A673 (cell line): ENCODE data around the gene LAPTM4A.

Experiments
- CTCF ChIP-seq: fragments of 300-800, 200-600 bp; sonication (generic); conservative IDR thresholded peaks from 2 replicates; pipeline ENCODE4 v1.5.1; 2017; ENCODE audit warnings: low read depth, mild to moderate bottlenecking, antibody characterized with exemption, low read length, moderate library complexity, mixed read lengths
- EZH2 ChIP-seq: fragments of 200-600 bp; sonication (generic); IDR thresholded peaks from 2 replicates; pipeline ENCODE4 v1.6.1; 2017; ENCODE audit warnings: borderline replicate concordance, low read depth, mild to moderate bottlenecking, mixed read lengths, antibody characterized with exemption, low read length; ENCODE audit not compliant: poor library complexity, severe bottlenecking

GRCh38 chr2:20091305-20091991 is 40.0 kb upstream of the LAPTM4A start:
- TF ChIP-seq EZH2: no peak
- TF ChIP-seq CTCF: no peak
